Astrocyte of the cerebellum (primary cell): ENCODE measurements around the gene NR3C1.

Source experiments
- DNase-seq: peaks from one replicate; pipeline ENCODE4 v3.0.0-alpha.2; 2011; ENCODE audit warnings: low read depth
- H3K4me3 ChIP-seq: 2 replicates; pipeline ENCODE4 v1.5.1; 2011; ENCODE audit warnings: mild to moderate bottlenecking, low read depth, low read length, moderate library complexity
- in situ Hi-C: cut with HindIII; loops from 2 replicates; pipeline ENCODE4 v1.10.0; 2017; ENCODE audit warnings: low sequenced_read_pairs
- TF ChIP-seq, protein P1 (sequence below): IDR thresholded peaks from 2 replicates; pipeline ENCODE4 v1.5.1; 2012; ENCODE audit warnings: low read length, low read depth, moderate library complexity, mild to moderate bottlenecking; ENCODE audit errors: missing control alignments

The NR3C1 gene

DNA sequence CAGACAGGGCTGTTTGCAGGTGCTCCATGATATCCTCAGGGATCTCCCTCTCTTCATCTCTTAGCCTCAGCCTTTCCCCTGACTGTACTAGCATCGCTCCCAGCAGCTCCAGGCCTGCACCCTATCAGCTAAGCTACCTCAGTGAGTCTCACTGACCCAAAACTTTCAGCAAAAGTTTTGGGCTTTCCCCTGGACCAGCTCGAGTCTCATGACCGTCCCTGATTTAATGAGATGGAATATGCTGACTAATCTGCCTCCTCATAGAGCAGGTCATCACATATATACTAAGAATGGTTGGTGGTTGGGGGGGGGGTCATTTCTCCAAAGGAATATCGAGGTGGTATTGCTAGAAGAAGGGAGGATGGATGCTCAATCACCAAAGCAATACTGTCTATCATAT, 151.5 kb downstream of the NR3C1 start:
- no peak overlapping the region for H3K4me3 ChIP-seq
- TF ChIP-seq, protein P1, sequence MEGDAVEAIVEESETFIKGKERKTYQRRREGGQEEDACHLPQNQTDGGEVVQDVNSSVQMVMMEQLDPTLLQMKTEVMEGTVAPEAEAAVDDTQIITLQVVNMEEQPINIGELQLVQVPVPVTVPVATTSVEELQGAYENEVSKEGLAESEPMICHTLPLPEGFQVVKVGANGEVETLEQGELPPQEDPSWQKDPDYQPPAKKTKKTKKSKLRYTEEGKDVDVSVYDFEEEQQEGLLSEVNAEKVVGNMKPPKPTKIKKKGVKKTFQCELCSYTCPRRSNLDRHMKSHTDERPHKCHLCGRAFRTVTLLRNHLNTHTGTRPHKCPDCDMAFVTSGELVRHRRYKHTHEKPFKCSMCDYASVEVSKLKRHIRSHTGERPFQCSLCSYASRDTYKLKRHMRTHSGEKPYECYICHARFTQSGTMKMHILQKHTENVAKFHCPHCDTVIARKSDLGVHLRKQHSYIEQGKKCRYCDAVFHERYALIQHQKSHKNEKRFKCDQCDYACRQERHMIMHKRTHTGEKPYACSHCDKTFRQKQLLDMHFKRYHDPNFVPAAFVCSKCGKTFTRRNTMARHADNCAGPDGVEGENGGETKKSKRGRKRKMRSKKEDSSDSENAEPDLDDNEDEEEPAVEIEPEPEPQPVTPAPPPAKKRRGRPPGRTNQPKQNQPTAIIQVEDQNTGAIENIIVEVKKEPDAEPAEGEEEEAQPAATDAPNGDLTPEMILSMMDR: no peak
- in situ Hi-C loops: no loop called here
- DNase-seq: no peak

GRCh38 chr5:143251190-143251589, 152.3 kb downstream of the NR3C1 start:
- no peak for DNase-seq
- TF ChIP-seq, protein P1: no peak
- in situ Hi-C loops: no loop called here
- no peak overlapping the region for H3K4me3 ChIP-seq

DNA sequence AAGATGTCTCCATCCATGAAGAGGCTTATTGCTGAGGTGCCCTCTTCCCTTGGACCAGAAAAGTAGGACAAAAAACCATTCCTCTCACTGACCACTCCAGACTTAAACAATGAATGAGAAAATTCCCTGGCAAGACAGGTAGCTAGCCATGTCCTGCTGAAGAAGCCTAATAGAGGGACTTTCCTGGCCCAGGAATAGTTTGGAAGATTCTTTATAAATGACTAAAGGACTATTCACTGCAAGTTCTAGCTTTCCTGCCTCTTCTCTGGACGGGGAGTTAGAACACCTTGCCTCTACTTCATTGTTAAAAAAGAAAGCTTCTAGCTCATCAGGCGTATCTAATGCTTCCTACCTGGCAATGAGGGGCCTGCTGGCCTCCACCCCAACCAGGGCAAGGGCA, 153.6 kb downstream of the NR3C1 start:
- DNase-seq: no peak
- TF ChIP-seq, protein P1: no peak
- in situ Hi-C loops: no loop called here
- no peak overlapping the region for H3K4me3 ChIP-seq

DNA sequence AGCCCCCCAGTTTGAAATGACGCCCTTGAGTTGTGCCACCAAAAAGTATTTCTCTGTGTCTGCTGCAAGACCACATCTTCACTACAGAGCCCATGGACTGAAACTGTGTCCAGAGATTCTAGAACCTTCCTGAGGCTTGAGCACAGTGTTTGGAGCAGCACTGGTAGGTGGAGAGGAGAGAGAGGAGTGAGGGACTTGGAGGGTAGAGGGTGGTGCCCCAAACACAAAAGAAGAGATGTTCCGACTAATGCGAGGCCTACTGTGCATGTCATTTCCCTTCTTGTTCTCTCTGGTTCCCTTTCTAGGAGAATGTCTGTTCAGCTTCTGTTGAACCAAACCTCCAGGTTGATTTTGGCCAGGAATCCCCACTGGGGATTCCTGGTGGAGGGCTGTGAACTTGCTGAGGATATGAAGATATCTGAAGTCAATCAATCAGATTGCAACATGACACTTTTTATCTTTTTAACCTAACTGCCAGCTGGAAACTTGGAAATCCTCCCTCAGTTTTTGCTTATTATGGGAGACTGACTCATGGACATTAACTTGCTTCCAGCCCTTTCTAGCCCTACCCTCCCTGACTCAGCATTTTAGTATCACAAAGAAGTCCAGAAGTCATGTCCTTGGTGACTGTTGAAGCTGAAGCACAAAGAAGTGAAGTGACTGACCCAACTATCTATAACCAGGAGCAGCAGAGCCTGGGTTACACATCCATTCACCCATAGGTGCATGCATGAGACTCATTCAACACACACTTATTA, 154.5 kb downstream of the NR3C1 start:
- in situ Hi-C loops: no loop called here
- DNase-seq: peak; percentile 34
- no peak overlapping the region for H3K4me3 ChIP-seq
- TF ChIP-seq, protein P1: no peak

- H3K4me3 ChIP-seq: no peak overlapping the region
- TF ChIP-seq, protein P1: no peak
- DNase-seq: no peak
- in situ Hi-C loops: no loop called here
These were observed 155.1 kb downstream of the NR3C1 start for GRCh38 chr5:143248391-143248790.

- no peak for DNase-seq
- no peak overlapping the region for H3K4me3 ChIP-seq
- in situ Hi-C loops: no loop called here
- TF ChIP-seq, protein P1: no peak
These were observed 156.2 kb downstream of the NR3C1 start for GRCh38 chr5:143247134-143247815.
